Measurements from ENCODE around the gene GFRA1. TPM values are rescaled to one million over a fixed set of nuclear protein-coding genes. Genes with fewer than 3 reads are reported as not detected.
"Not testable (repeated sequence)": the region's sequence is repeated elsewhere in the genome, so short reads cannot be mapped to it uniquely, and the experiment has no call there.

The GFRA1 gene
- total RNA-seq, 4 donors from 2014 or later: 1.8 to 21.4 (median 12.1) TPM

DNA sequence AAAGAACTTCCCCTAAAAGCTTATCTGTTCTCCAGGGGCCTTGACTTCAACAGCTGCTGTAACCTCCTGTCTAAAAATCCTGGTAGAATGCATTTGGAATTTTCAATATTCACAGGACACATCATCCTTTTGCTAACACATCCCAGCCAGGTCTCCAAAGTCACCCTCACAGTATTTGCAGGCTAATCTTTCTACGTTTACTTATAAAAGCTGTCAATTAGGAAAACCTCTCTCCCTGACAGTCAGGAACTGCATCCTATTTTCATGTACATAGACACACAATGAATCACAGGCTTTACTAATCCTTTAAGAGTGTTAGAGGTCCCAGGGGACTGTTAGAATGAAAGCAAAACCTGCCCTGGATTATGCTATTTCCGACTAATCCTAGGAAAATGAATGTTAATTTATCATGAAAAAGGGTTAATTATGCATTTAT is 102.2 kb downstream of the GFRA1 start:
- no peak overlapping the region for H3K4me3 ChIP-seq
- no peaks in the 10 kb centered on the region for H3K36me3 ChIP-seq
- H3K27ac ChIP-seq: no peak overlapping the region
- no peaks in the 10 kb centered on the region for H3K27me3 ChIP-seq
- TF ChIP-seq, protein P1, sequence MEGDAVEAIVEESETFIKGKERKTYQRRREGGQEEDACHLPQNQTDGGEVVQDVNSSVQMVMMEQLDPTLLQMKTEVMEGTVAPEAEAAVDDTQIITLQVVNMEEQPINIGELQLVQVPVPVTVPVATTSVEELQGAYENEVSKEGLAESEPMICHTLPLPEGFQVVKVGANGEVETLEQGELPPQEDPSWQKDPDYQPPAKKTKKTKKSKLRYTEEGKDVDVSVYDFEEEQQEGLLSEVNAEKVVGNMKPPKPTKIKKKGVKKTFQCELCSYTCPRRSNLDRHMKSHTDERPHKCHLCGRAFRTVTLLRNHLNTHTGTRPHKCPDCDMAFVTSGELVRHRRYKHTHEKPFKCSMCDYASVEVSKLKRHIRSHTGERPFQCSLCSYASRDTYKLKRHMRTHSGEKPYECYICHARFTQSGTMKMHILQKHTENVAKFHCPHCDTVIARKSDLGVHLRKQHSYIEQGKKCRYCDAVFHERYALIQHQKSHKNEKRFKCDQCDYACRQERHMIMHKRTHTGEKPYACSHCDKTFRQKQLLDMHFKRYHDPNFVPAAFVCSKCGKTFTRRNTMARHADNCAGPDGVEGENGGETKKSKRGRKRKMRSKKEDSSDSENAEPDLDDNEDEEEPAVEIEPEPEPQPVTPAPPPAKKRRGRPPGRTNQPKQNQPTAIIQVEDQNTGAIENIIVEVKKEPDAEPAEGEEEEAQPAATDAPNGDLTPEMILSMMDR (IDR thresholded peaks at IDR 0.05): no peak
- TF ChIP-seq POLR2A (IDR thresholded peaks at IDR 0.05): no peak
- no peak for DNase-seq
- H3K4me1 ChIP-seq: no peaks in the 10 kb centered on the region
- no peaks in the 10 kb centered on the region for H3K9me3 ChIP-seq

DNA sequence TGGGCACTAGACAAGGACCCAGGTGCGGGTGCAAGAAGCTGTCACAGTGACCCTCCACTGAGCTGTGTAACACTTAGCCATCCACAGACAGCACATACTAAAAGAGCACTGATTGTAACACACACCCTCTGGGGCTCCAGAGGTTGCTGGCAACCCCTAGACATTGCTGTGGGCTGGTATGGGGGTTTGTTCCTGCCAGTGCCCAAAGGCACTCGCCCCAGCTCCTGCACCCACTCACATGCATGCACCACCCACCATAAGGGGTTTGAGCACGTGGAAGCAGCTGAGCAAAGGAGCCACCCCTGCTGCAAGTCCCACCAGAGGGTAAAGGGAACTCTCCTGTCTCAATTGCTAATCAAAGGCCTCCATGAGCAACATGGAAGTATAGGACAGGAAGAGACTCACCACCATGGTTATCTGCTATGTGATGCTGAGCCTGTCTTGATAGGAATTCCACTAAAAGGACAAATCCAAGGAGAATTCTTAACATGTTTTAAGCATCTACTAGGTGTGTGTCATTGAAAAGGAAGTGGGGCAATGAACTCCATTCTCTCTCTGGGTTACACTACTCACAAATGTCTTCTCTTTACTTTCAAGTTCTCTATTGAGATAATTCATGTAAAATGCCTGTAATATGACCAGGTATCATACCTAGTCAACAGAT is 103.1 kb downstream of the GFRA1 start:
- no peak overlapping the region for H3K4me3 ChIP-seq
- no peak for DNase-seq
- H3K27me3 ChIP-seq: no peaks in the 10 kb centered on the region
- TF ChIP-seq POLR2A (IDR thresholded peaks at IDR 0.05): no peak
- TF ChIP-seq, protein P1 (IDR thresholded peaks at IDR 0.05): no peak
- no peaks in the 10 kb centered on the region for H3K36me3 ChIP-seq
- H3K27ac ChIP-seq: no peak overlapping the region
- H3K9me3 ChIP-seq: no peaks in the 10 kb centered on the region
- no peaks in the 10 kb centered on the region for H3K4me1 ChIP-seq

DNA sequence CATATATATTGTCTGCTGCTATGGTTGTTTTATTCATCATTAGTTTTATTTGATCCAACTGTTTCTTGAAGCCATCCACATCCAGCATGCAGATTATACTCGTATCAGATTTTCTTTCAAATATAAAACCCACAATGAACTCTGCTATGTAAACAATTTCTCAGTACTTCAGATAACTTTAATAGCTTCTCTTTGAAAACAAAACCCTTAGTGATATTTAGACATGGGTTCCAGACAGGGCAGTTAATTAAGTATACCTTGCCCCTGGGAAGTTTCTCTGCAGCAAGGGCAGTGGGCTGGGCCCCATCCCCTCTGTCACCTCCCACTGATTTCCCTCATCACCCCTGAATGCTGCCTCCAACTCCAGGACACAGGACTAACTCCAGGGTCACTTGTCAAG is 104.3 kb downstream of the GFRA1 start:
- Histone ChIP-seq H3K27me3 (no peaks in the 10 kb centered on the region), H3K4me3 (no peak overlapping the region), H3K27ac (no peak overlapping the region)

DNA sequence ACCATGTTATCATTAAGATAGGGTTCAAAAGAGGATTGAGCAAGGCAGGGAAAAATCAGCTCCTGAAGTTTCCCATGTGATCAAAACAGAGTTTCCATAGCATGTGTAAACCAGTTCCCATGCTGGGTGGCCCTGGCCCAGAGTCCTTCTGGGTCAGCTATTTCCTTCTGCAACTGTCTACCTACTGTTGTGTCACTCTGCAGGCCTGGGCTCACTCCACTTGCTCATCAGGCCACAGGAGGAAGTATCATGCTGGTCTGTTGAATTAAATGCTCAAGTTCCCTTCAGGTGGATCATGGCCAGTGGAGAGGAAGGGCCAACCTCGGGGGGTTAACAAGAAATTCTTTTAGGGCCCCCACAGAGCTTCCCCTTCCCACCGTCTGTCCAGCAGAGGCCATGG is 104.7 kb downstream of the GFRA1 start:
- no peaks in the 10 kb centered on the region for H3K9me3 ChIP-seq
- no peak for TF ChIP-seq POLR2A (IDR thresholded peaks at IDR 0.05)
- TF ChIP-seq, protein P1 (IDR thresholded peaks at IDR 0.05): no peak
- no peaks in the 10 kb centered on the region for H3K27me3 ChIP-seq
- H3K36me3 ChIP-seq: no peaks in the 10 kb centered on the region
- DNase-seq: no peak
- H3K4me1 ChIP-seq: no peaks in the 10 kb centered on the region
- H3K4me3 ChIP-seq: no peak overlapping the region
- no peak overlapping the region for H3K27ac ChIP-seq

More for the DNA sequence above, 104.3 kb downstream of the GFRA1 start:
- no peak for DNase-seq
- no peaks in the 10 kb centered on the region for H3K9me3 ChIP-seq
- no peaks in the 10 kb centered on the region for H3K4me1 ChIP-seq
- TF ChIP-seq POLR2A (IDR thresholded peaks at IDR 0.05): no peak
- TF ChIP-seq, protein P1 (IDR thresholded peaks at IDR 0.05): no peak
- no peaks in the 10 kb centered on the region for H3K36me3 ChIP-seq

DNA sequence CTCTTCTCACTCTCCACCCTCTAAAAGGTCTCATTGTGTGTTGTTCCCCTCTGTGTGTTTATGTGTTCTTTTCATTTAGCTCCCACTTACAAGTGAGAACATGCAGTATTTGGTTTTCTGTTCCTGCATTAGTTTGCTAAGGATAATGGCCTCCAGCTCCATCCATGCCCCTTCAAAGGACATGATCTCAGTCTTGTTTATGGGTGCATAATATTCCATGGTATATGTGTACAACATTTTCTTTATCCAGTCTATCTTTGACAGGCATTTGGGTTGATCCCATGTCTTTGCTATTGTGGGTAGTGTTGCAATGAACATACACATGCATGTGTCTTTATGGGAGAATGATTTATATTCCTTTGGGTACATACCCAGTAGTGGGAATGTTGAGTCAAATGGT is 107.1 kb downstream of the GFRA1 start:
- not testable (repeated sequence) for H3K9me3 ChIP-seq, H3K36me3 ChIP-seq, DNase-seq, H3K4me1 ChIP-seq, H3K4me3 ChIP-seq, H3K27me3 ChIP-seq, H3K27ac ChIP-seq

DNA sequence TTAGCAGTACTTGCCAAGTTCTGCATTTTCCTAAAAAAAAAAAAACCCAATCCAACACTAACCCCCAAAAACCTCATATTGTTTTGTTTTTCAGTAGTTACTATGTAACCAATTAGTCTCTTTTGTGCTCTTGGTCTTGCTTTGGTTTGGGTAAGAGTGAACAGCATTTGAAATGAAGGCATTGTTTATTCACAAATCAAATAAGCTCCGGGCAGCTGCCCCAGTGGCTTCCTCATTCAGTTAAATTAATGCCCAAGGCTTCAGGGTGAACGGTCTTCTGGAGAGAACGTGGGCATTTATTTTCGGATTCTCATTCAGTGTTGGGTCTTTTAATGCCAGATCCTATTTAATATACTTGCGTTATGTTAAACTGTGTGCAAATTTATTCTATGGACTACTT is 108.7 kb downstream of the GFRA1 start:
- Histone ChIP-seq H3K4me1 (no peaks in the 10 kb centered on the region), H3K27me3 (no peaks in the 10 kb centered on the region)
- DNase-seq: no peak

More for the DNA sequence above, 108.7 kb downstream of the GFRA1 start:
- Histone ChIP-seq H3K27ac (no peak overlapping the region), H3K36me3 (no peaks in the 10 kb centered on the region), H3K4me3 (no peak overlapping the region), H3K9me3 (no peaks in the 10 kb centered on the region)
- TF ChIP-seq, protein P1 (IDR thresholded peaks at IDR 0.05): no peak
- TF ChIP-seq POLR2A (IDR thresholded peaks at IDR 0.05): no peak

Measured in Peyer's patch (tissue), 4 donors.